ENCODE results near the gene SRC.

GRCh38 chr20:37451616-37452015 is 105.7 kb downstream of the SRC start:
- no peak for TF ChIP-seq CTCF (IDR thresholded peaks at IDR 0.05; ENCODE audit: extremely low read depth in 1 of 2, insufficient read depth in 1 of 2, low read depth in 1 of 2, low read length in 2 of 2)
- TF ChIP-seq EZH2 (IDR thresholded peaks at IDR 0.05; ENCODE audit: borderline replicate concordance, low read depth, low read length, severe bottlenecking): no peak
- TF ChIP-seq MYC (IDR thresholded peaks at IDR 0.05; ENCODE audit: low read depth, low read length): no peak
- TF ChIP-seq POLR2A (IDR thresholded peaks at IDR 0.05; ENCODE audit: low read depth, low read length): no peak
- no peak for TF ChIP-seq POLR2AphosphoS5 (IDR thresholded peaks at IDR 0.05; ENCODE audit: insufficient read depth, low read depth, low read length)
- TF ChIP-seq GATA2 (IDR thresholded peaks at IDR 0.05; ENCODE audit: insufficient read depth, insufficient read length, low read depth, low read length): no peak
- no peak for TF ChIP-seq JUN (IDR thresholded peaks at IDR 0.05; ENCODE audit: borderline replicate concordance, insufficient read depth, insufficient read length, low read depth)
- no peak for TF ChIP-seq FOS (IDR thresholded peaks at IDR 0.05; ENCODE audit: borderline replicate concordance, insufficient read depth, low read length)
- TF ChIP-seq MAX (IDR thresholded peaks at IDR 0.05; ENCODE audit: insufficient read depth, insufficient read length): no peak

Data from endothelial cell of umbilical vein (primary cell).